Measurements from ENCODE around the gene ZEB1. TPM values are rescaled to one million over a fixed set of nuclear protein-coding genes. Genes with fewer than 3 reads are reported as not detected.
"Not testable (repeated sequence)": the region's sequence is repeated elsewhere in the genome, so short reads cannot be mapped to it uniquely, and the experiment has no call there.

The ZEB1 gene
- total RNA-seq, 1 donor from 2014 or later: 63.1 TPM

GRCh38 chr10:31362023-31362641 lies 43.1 kb downstream of the ZEB1 start:
- TF ChIP-seq CTCF (IDR thresholded peaks at IDR 0.05): no peak
- Mint-ChIP-seq H3K27ac (ENCODE audit: unreplicated experiment) (no peak overlapping the region), H3K36me3 (ENCODE audit: low read depth) (peaks cover 13% of the 10 kb centered on the region), H3K4me3 (ENCODE audit: unreplicated experiment) (no peak overlapping the region), H3K27me3 (ENCODE audit: low read depth) (no peaks in the 10 kb centered on the region), H3K9me3 (ENCODE audit: low read depth) (no peaks in the 10 kb centered on the region), H3K4me1 (ENCODE audit: low read depth) (peaks cover 40% of the 10 kb centered on the region)
- no peak for DNase-seq (ENCODE audit: low spot score)

- not testable (repeated sequence) for DNase-seq (ENCODE audit: low spot score); H3K4me3 Mint-ChIP-seq (ENCODE audit: unreplicated experiment); H3K27ac Mint-ChIP-seq (ENCODE audit: unreplicated experiment); H3K9me3 Mint-ChIP-seq (ENCODE audit: low read depth); H3K27me3 Mint-ChIP-seq (ENCODE audit: low read depth)
- H3K36me3 Mint-ChIP-seq (ENCODE audit: low read depth): peaks cover 13% of the 10 kb centered on the region
- H3K4me1 Mint-ChIP-seq (ENCODE audit: low read depth): peaks cover 30% of the 10 kb centered on the region
Observed at GRCh38 chr10:31363696-31364095, 44.7 kb downstream of the ZEB1 start.

GRCh38 chr10:31364238-31364637 lies 45.2 kb downstream of the ZEB1 start:
- not testable (repeated sequence) for DNase-seq (ENCODE audit: low spot score); H3K9me3 Mint-ChIP-seq (ENCODE audit: low read depth); H3K27me3 Mint-ChIP-seq (ENCODE audit: low read depth); H3K27ac Mint-ChIP-seq (ENCODE audit: unreplicated experiment); H3K4me3 Mint-ChIP-seq (ENCODE audit: unreplicated experiment)
- Mint-ChIP-seq H3K36me3 (ENCODE audit: low read depth) (peaks cover 13% of the 10 kb centered on the region), H3K4me1 (ENCODE audit: low read depth) (peaks cover 26% of the 10 kb centered on the region)

DNA sequence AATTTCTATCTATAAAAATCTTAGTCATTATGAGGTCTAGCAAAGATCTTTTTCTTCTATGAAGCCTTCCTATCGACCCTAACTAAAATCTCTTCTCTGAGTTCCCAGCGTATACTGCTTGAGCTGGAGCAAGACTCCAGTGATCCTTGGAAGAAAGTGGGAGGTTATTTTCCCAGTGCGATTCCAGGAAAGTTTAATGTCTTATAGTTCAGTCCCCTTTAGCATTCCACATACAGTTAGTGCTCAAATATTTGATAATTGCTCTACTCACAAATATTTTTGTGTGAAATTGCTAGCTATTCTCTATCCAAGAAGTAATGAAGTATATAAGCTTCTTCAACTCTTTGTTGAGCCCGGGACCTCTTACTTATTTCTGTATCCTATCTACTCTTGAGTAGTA lies 47.7 kb downstream of the ZEB1 start:
- Mint-ChIP-seq H3K9me3 (ENCODE audit: low read depth) (no peaks in the 10 kb centered on the region), H3K27me3 (ENCODE audit: low read depth) (no peaks in the 10 kb centered on the region), H3K4me3 (ENCODE audit: unreplicated experiment) (no peak overlapping the region), H3K27ac (ENCODE audit: unreplicated experiment) (no peak overlapping the region), H3K4me1 (ENCODE audit: low read depth) (peaks cover 28% of the 10 kb centered on the region), H3K36me3 (ENCODE audit: low read depth) (peaks cover 13% of the 10 kb centered on the region)
- TF ChIP-seq CTCF (IDR thresholded peaks at IDR 0.05): no peak
- DNase-seq (ENCODE audit: low spot score): no peak

DNA sequence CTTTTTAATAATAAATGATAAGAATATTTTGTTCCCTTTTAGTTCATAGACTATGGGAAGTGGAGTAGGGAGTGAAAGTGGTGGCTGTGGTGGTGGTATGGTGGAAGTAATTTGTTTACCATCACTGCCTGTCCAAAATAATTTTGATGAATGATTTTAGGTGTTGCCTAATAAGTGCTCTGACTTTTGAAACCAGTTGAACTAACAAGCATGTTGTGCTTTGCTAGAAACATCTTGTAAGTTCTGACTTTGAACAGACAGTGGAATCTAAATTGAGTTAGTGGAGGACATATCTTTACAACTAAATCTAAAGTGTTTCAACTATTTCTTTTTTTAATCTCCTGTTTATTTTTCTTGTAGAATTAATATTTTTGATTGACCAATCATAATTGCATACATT lies 49.7 kb downstream of the ZEB1 start:
- no peak for DNase-seq (ENCODE audit: low spot score)
- Mint-ChIP-seq H3K27ac (ENCODE audit: unreplicated experiment) (no peak overlapping the region), H3K9me3 (ENCODE audit: low read depth) (no peaks in the 10 kb centered on the region), H3K27me3 (ENCODE audit: low read depth) (no peaks in the 10 kb centered on the region), H3K36me3 (ENCODE audit: low read depth) (peaks cover 4% of the 10 kb centered on the region), H3K4me1 (ENCODE audit: low read depth) (peaks cover 40% of the 10 kb centered on the region), H3K4me3 (ENCODE audit: unreplicated experiment) (no peak overlapping the region)
- TF ChIP-seq CTCF (IDR thresholded peaks at IDR 0.05): no peak

DNA sequence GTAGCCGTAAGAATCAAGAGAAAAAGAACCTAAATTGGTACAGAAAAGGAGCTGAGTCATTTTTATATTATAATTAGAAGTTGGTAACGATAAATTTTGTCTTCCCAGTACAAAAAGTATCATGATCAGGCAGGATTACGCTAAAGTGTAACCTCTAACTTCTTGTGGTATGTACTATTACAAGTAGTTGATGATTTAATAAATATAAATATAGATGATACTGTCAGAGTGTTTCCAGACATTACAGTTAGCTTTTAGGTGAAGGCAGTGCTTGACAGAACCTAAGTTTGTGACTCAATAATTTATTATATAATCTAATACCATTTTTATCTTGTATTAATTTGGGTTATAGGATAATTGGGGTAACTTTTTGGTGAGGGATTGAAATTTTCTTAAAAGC lies 53.4 kb downstream of the ZEB1 start:
- peaks cover 45% of the 10 kb centered on the region for H3K4me1 Mint-ChIP-seq (ENCODE audit: low read depth)
- no peak overlapping the region for H3K27ac Mint-ChIP-seq (ENCODE audit: unreplicated experiment)
- no peak for TF ChIP-seq CTCF (IDR thresholded peaks at IDR 0.05)

More for the DNA sequence above, 53.4 kb downstream of the ZEB1 start:
- no peaks in the 10 kb centered on the region for H3K9me3 Mint-ChIP-seq (ENCODE audit: low read depth)
- no peak overlapping the region for H3K4me3 Mint-ChIP-seq (ENCODE audit: unreplicated experiment)
- no peaks in the 10 kb centered on the region for H3K36me3 Mint-ChIP-seq (ENCODE audit: low read depth)
- no peak for DNase-seq (ENCODE audit: low spot score)
- no peaks in the 10 kb centered on the region for H3K27me3 Mint-ChIP-seq (ENCODE audit: low read depth)
